Stimulated activated CD4-positive, alpha-beta T cell treated with anti-CD3 and anti-CD28 coated beads, Interleukin-12 subunit alpha, Interleukin-12 subunit beta, amount 100 ng/mL, for 48 hours (primary cell): Measurements from ENCODE around the gene ERBB4.
"Not testable (repeated sequence)": the region's sequence is repeated elsewhere in the genome, so short reads cannot be mapped to it uniquely, and the experiment has no call there.

Experiments used
- DNase-seq, 3 donors: peaks; one replicate each; pipeline ENCODE4 v3.0.0-alpha.2; 2020; ENCODE audit warnings: low read depth in 2 of 3, low spot score in 1 of 3

The ERBB4 gene

DNA sequence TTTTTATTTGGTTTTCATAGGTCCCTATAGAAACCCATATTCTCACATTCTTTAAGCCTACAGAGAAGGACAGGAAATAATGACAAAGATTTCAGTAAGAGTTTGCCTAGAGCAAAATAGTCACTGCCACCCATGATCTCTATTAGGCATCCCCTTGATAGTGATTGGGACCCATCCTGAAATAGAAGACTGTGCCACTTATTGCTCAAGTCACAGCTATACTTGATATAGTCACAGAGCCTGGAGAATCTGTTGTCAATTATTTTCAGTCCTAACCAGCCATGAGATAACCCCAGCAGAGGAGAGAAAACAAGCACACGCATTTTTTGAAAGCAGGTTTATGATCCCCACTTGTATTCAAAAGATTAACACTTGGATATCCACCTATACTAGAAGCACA lies 8.2 kb downstream of the ERBB4 start:
- DNase-seq: no peak

DNA sequence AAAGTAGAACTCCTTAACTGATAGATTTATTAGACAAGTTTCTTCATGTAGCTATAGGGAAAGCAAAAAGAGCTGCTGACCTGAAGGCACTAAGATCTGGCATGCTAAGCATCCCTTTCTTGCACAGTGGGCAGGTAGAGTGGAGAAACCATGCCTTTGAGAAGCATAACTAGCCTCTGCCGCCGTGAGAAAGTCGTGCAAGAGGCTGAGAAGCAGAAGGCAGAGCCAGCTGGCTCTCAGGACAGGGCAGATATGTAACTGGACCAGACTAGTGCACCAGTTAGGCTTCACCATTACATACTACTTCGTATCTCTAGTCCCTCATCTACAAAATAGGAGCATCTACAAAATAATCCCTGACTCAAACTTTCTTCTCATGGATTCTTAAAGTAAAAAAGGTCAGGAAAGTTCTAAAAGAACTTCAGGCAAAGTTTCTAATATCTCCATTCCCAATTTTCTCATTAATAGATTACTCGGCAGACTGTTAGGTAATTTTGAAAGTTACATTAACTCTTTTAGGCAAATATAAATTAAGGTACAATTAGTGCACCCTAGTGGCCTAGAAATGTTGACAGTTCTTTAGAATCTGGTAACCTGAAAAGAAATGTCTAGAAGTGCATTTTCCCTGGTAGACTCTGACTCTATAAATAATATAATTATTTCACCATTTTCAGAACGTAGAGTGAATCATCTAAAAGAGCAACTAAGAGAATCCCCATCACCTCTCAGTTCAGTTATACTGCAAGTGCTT lies 10.3 kb downstream of the ERBB4 start:
- no peak for DNase-seq

DNA sequence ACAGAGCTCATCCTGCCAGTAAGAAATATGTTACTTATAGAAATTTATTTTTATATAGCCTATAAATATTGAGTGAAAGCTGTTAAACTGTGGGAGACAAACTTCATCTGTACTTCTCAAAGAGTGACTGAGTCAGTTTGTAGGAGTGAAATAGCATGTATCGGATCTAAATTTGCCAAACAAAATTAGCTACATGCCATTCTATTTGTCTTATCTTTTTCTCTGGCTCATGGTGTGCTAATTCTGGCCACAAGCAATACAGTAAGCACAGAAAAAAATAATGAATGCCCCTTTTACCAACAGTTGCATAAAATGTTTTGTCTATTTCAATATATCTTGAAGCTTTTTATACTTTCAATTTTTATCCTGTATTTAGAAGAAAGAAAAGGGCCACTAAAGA lies 12.5 kb downstream of the ERBB4 start:
- DNase-seq: no peak

DNA sequence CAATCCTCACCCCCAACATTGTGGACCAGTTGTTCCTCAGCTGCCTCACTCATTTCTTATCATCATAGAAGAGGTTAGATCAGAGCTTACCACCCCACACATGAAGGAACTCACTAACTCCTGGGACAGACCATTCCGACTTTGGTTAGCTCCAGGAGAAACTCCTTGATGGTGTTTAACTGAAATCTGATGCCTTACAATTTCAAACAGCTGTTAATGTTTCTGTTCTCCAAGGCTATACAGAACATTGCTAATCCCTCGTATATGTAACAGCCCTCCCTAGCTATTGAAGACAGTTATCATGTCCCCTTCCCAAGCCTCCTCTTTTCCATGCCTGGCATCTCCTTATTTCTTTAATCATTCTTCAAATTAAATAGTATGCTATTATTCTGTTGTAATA lies 14.8 kb downstream of the ERBB4 start:
- DNase-seq: no peak

DNA sequence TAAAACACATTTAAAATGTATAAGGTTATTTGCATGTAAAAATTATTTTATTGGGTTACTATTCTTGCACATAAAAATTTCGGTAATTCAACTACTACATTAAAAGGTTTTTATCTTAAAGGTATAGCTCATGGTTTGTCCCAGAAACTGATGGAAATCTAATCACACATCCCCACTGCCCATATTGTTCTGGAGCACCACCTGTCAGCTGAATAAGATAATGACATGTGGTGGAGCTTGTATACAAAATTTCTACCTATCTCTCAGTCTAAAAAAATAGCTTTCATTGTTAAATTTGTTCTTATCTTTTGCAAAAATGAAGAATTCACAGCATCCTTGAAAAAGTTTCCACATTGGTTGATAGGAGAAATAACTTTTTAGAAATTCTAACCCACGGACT lies 18.3 kb downstream of the ERBB4 start:
- no peak for DNase-seq

DNA sequence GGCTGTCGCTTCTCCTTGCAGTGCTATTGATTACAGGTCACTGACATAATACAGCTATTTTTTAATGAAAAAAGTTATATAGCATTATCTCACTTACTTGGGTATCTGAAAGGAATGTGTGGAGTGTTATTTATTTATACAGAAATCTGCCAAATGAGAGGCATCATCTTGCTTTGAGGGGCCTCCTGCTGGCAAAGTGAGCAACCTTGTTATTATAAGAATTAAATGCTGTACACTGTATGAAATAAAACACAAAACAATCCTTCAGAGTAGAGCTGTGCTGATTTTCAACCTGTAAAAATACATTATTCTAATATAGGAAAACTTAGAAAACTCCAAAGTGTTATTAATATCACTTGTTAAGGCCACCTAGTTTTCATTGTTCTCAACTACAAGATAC lies 20.9 kb downstream of the ERBB4 start:
- DNase-seq: no peak

DNA sequence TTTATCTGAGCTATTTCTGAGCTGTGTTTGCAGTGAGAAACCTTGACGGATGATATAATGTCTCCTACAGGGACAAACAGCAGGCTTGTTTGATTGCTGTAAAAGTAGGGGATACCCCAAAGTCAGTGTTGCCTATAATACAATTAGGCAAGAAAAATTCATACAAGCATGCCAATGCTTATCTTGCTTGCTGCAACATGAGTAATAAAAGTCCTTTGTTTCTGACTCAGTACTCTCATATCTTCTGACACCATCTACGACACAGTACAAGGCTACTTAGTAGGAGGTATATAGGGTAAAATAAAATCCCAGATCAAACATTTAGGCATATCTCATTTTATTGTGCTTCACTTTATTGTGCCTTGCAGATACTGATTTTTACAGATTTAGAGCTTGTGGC lies 33.0 kb downstream of the ERBB4 start:
- DNase-seq: no peak

DNA sequence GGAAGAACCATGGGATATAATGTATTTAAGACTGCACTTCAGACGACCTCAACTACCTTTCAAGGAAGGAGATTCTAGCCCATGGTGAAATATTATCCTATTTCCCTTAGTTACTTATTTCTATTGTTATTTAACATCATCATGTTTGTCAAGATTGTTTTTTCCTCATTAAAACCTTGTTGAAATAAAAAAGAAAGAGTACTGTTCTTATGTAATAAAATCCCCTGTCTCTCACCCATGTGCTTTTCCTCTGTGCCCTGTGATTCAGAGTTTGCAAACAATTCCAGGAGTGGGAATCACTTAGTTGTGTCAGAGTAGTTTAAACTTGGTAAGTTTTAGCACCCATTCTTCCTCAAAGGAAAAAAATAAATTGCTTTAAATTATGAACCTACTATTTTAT lies 43.6 kb downstream of the ERBB4 start:
- no peak for DNase-seq

DNA sequence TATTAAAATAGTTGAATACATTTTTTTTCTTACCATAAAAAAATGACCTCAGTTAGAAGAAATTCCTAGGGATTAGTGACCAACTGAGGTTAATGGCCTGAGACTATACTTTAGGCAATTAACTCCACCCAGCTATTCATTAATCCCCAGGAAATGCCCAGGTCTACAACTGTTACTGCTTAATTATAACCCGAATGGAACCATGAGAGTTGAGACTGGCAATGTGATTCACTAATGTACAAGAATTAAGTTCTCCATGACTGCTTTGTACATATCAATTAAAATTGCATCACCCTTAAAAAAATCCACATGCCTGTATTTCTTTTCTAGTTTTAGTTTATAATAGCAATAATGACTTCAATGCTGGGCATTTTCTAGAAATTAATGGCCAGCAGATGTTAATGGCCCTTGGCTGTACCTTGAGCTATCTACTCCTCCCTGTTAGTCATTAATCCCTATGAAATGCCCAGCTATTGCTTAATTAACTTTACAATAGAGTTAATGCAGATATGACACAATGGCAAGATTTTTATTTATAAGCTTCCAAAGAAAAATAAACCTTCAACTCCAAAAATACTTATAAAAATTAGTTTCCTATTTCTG lies 44.1 kb downstream of the ERBB4 start:
- DNase-seq: no peak

DNA sequence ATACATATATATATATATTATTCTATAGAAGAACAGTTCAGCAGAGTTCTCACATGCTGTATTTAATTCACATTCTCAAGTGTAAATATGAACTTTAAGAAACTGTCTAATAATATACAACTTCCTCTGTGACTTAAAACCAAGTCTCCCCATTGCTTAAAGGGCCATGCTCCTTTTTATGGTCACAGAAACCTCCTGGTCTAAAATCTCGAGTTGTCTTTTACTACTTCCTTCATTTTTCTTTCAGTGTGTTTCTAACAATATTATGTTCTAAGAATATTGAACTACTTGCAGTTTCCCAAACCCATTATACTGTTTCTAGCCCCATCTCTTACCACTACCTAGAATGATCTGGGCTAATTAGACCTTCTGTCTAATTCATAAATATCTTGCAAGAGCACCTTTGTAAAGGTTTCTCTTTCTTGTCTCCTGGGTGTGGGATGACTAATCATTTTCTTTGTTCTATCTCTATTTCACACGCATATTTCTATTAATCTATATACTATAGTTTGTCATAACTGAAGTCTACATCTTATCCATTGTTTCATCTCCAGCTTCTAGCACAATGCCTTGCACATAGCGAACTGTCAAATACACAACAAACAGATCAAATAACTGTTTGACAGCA lies 48.8 kb downstream of the ERBB4 start:
- no peak for DNase-seq

DNA sequence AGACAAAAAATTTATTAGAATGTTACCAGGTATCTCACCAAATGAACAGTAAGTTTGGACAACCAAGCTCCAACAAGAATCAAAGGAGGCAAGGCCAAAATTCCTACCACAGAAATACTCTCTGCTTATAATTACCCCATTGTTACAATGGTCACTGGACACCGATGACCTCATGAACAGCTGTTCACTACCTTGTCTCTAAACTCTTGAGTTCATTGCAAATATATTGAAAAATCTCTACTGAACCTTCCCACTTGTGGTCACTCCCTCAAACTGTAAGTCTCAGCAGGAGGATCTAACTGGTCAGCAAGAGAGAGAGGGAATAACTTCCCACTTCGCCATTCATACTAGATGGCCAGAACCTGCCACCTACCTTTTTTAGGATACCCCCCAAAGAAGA lies 50.0 kb downstream of the ERBB4 start:
- no peak for DNase-seq

DNA sequence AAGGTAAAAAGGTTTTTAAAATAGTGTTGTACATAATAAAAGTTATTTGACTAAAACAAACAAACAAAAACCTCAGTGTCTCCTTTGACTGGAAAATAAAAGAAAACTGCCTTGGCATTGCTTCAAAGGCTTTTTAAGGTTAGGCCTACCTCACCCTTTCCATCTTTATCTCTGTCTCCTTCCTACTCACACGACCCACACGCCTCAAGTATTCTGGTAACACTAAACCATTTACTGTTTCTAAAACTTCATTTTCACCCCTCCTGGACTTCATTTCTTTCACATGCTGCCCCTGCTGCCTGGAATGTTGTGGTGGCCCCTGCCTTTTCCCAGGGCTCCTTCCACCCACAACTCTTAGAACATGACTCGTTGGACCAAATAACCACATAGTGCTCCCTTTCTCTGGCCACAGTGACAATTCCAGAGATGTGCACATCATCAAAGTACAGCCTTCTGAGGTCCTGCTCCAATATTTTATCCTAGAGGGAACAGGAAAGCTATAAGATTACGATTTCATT lies 54.0 kb downstream of the ERBB4 start:
- no peak for DNase-seq

DNA sequence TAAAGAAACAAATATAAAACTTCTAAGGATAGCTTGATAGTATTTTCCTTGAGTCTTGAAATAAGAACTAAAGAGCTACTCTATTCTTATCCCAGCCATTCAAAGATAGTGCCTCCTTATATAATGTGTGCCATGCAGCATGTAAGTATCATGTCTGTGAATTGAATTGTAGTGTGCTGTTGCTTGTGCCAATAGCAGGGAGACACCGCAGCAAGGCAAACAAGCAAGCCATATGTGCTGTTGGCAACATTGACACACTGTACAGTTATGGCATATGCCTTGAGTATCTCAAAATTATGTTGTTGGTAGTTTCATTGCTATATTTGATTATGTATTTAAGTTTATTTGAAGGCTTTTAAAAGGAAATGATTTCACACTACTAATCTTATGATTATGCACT lies 58.2 kb downstream of the ERBB4 start:
- DNase-seq: no peak

DNA sequence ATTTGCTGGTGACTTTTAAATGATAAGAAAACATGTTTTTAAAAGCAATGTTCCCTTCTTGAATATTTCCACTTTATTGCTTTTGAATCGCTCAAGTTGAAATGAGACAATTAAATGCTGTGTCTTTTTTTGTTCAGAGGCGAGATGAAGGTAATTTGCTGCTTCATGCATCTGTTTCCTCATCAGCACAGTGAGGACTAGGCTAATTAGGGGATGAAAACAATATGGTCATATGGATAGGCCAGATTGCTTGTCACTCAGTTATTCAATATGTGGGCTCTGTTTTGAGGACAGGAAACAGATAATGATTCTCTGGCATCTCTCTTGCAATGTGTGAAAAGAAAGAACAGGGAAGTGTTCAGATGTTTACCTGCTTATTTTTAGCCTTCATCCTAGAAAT lies 61.0 kb downstream of the ERBB4 start:
- DNase-seq: no peak

DNA sequence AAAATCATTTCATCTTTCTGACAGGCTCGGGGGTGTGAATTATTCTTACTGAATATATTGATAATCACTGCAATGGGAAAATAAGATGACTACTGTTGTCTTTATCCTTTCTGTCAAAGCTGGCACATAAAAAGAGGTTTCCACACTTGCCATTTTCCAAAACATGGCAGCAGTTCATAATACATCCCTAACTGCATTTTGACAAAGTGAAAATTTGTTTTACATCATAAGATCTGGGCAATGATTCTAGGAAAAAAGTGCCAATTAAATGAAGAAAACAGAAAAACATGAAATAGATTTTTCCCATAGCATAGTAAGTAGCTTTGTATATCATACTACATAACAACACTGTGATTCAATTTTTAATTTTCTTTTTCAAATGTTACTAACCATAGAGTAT lies 65.4 kb downstream of the ERBB4 start:
- no peak for DNase-seq

DNA sequence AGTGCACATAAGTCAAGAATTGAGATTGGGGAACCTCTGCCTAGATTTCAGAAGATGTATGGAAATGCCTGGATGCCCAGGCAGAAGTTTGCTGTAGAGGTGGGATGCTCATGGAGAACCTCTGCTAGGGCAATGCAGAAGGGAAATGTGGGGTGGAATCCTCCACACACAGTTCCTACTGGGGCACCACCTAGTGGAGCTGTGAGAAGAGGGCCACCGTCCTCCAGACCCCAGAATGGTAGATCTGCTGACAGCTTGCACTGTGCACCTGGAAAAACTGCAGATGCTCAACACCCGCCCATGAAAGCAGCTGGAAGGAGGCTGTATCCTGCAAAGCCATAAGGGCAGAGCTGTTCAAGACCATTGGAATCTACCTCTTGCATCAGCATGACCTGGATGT lies 71.1 kb downstream of the ERBB4 start:
- DNase-seq: not testable (repeated sequence)

DNA sequence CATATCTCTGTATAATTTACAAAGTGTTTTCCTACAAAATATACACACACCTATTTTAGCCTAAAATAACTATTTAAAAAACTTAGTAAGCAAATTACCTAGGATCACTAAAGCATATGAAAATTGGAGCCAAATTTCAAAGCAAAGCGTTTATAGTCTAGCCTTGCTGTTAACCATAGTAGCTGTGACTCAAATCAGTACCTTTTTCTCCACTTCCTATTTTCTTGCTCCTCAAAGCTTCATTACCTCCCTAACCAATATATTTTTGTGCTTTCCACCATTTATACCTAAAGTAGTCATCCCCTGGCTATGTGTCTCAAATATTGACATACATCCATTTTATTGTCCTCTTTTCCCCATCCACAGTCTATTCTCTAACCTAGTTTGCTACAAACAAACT lies 73.1 kb downstream of the ERBB4 start:
- no peak for DNase-seq

DNA sequence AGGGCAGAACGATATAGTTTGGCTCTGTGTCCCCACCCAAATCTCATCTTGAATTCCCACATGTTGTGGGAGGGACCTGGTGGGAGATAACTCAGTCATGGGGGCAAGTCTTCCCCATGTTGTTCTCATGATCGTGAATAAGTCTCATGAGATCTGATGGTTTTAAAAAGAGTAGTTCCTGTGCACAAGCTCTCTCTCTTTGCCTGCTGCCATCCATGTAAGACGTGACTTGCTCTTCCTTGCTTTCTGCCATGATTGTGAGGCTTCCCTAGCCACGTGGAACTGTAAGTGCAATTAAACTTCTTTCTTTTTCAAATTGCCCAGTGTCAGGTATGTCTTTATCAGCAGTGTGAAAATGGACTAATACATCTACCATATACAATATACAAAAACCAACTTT lies 76.9 kb downstream of the ERBB4 start:
- not testable (repeated sequence) for DNase-seq

DNA sequence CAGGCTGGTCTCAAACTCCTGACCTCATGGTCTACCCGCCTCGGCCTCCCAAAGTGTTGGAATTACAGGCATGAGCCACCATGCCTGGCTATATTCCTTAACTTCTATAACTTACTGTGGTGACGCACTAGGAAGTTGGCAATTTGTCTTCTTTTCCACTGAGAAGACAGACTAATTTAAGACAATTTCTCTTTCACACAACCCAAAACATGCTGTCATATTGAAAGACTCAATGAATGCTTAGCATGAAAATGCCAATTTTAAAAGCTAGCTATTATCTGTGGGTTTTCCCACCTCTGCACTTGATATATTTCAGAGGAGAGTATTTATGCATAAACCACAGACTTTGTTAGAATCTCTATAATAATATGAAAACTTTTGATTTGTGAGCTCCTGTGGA lies 84.5 kb downstream of the ERBB4 start:
- no peak for DNase-seq

DNA sequence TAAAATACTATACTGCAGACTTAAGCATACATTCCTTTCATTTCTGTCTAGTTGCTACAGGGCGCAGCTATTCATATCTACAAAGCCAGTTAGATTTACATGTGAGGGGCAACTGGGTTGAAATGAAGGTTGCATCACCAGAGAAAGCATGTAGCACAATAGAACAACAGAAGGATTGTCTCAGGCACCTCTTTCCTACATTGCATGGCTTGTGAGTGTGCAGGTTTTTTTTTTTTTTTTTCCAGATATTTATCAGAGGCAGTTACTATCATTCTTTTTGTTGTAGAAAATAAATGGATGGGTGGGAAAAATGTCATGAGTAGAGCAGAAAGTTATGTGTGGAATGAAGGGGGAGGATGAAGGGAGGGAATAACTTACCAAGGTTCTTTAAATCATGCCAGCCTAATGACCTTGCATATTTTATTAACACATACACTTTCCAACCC lies 86.8 kb downstream of the ERBB4 start:
- no peak for DNase-seq

DNA sequence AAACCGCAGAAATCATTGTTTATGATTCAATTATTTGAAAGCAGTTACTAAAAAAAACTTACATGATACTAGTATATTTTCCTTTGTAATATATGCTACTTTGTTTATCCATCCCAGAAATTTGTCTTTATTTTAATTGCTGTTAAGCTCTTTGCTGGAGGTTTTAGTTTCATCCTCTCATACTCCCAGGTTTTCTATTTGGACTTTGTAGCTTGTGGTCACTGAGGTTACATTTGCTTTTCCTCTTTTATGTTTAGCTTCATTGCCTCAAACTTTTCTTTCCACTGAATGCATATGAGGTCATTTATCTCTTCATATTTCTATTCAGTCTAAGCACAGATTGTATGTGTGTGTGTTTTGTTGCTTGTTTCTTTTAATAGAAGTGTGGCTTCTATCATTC lies 89.9 kb downstream of the ERBB4 start:
- no peak for DNase-seq

DNA sequence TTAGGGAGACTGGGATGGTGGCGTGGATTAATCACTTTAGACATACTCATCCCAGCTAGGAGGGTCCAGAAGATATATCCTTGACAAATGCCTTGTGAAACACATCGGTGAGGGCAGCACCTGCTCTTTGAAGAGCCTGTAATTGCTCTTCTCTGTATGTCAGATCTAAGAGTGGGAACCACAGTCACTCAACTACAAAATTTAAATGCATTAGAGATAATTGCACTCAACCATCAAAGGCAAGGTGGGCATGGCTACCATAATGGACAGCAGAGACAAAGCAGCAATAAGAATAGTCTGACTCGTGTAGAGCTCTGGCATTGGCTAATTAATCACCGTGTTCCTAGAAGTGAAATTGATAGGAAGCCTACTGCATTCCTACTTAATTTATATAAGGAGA lies 96.8 kb downstream of the ERBB4 start:
- no peak for DNase-seq
